Breast epithelium (tissue), 4 donors: ENCODE data around the gene ALDH1A3. TPM values are rescaled to one million over a fixed set of nuclear protein-coding genes. Genes with fewer than 3 reads are reported as not detected.
A peak's percentile ranks its signal among the peaks of the same experiment; 100 is the strongest.

Experiments used
- DNase-seq, 2 donors: peaks; one replicate each; pipeline ENCODE4 v3.0.0-alpha.2; 2019; ENCODE audit warnings: low spot score in 2 of 2
- H3K27ac ChIP-seq, 2 donors: fragments of 200-600 bp; sonication (generic) in 1 of 2; one replicate each; pipeline ENCODE4 v1.5.1; 2016 to 2019; ENCODE audit warnings: mild to moderate bottlenecking in 1 of 2
- H3K27me3 ChIP-seq, 2 donors: fragments of 200-600 bp; sonication (generic) in 1 of 2; one replicate each; pipeline versions ENCODE4 v1.5.1 to v1.6.0; 2017 to 2019; ENCODE audit warnings: control low read depth in 1 of 2, mild to moderate bottlenecking in 1 of 2
- H3K36me3 ChIP-seq: fragments of 200-600 bp; one replicate; pipeline ENCODE4 v1.5.1; 2019
- H3K4me1 ChIP-seq, 2 donors: fragments of 200-600 bp; sonication (generic); one replicate each; pipeline ENCODE4 v1.5.1; 2016 to 2019; ENCODE audit warnings: control low read depth in 1 of 2
- H3K4me3 ChIP-seq, 3 donors: fragments of 200-600 bp; sonication (generic); 1 replicate in 2 of 3; 2 replicates in 1 of 3; pipeline ENCODE4 v1.5.1; 2016 to 2019; ENCODE audit warnings: mild to moderate bottlenecking in 3 of 3, moderate library complexity in 2 of 3
- H3K9me3 ChIP-seq, 2 donors: fragments of 200-600 bp; sonication (generic) in 1 of 2; one replicate each; pipeline ENCODE4 v1.5.1; 2016 to 2019; ENCODE audit warnings: control low read depth in 1 of 2
- CTCF ChIP-seq, 3 donors: fragments of 450-650 bp; IDR thresholded peaks; one replicate each; pipeline ENCODE4 v1.5.1; 2016 to 2017; ENCODE audit warnings: antibody characterized with exemption in 3 of 3, mild to moderate bottlenecking in 3 of 3, moderate library complexity in 3 of 3
- POLR2A ChIP-seq: fragments of 450-650 bp; IDR thresholded peaks from one replicate; pipeline ENCODE4 v1.6.1; 2016; ENCODE audit warnings: antibody characterized with exemption, mild to moderate bottlenecking, moderate library complexity
- POLR2AphosphoS5 ChIP-seq, 3 donors: sonication (generic); formaldehyde crosslinking; IDR thresholded peaks; one replicate each; pipeline ENCODE4 v1.6.1; 2017; ENCODE audit warnings: antibody characterized with exemption in 3 of 3
- intact Hi-C: fragments of 100-400 bp; cut with DNase I; formaldehyde crosslinking; loops from one replicate; pipeline ENCODE4 v1.15.1; 2023; ENCODE audit warnings: low total_unique reads
- total RNA-seq, 3 donors: library from RNA; depleted of rRNA; stranded (reverse); fragments of >200 nt; gene quantifications; one replicate each; pipeline ENCODE4 v1.1.0, GENCODE V29; 2016

Gene ALDH1A3
- total RNA-seq, 3 donors from 2014 or later = 24.2 to 207 (median 44.9) TPM

- H3K9me3 ChIP-seq = no peaks in the 10 kb centered on the region
- no peaks in the 10 kb centered on the region for H3K36me3 ChIP-seq
- no peaks in the 10 kb centered on the region for H3K4me1 ChIP-seq
- no peak for DNase-seq
- TF ChIP-seq POLR2A = no peak
- no peak for TF ChIP-seq CTCF (IDR thresholded peaks at IDR 0.05)
- TF ChIP-seq POLR2AphosphoS5 (IDR thresholded peaks at IDR 0.05) = no peak
- H3K27me3 ChIP-seq = no peaks in the 10 kb centered on the region
- H3K4me3 ChIP-seq = no peak overlapping the region
- H3K27ac ChIP-seq = no peak overlapping the region
- intact Hi-C loops = no loop called here
These were observed 14.3 kb downstream of the ALDH1A3 start for GRCh38 chr15:100893964-100894295.

GRCh38 chr15:100895721-100896120, 16.1 kb downstream of the ALDH1A3 start:
- H3K9me3 ChIP-seq = no peaks in the 10 kb centered on the region
- peaks cover 0 to 5% of the 10 kb centered on the region in 2 donors for H3K4me1 ChIP-seq
- no peak overlapping the region for H3K27ac ChIP-seq
- DNase-seq = no peak
- no peaks in the 10 kb centered on the region for H3K36me3 ChIP-seq
- no peaks in the 10 kb centered on the region for H3K27me3 ChIP-seq
- H3K4me3 ChIP-seq = no peak overlapping the region
- intact Hi-C loops = no loop called here
- TF ChIP-seq CTCF (IDR thresholded peaks at IDR 0.05) (no peak), POLR2A (no peak), POLR2AphosphoS5 (IDR thresholded peaks at IDR 0.05) (no peak)

- TF ChIP-seq POLR2AphosphoS5 (IDR thresholded peaks at IDR 0.05) = no peak
- no peak for TF ChIP-seq CTCF (IDR thresholded peaks at IDR 0.05)
- no peak for TF ChIP-seq POLR2A
- no peaks in the 10 kb centered on the region for H3K27me3 ChIP-seq
- no peaks in the 10 kb centered on the region for H3K36me3 ChIP-seq
- H3K27ac ChIP-seq = peak overlapping the region; percentile 59 to 64
- H3K4me3 ChIP-seq = no peak overlapping the region
- DNase-seq = no peak
- peaks cover 10 to 15% of the 10 kb centered on the region in 2 donors for H3K4me1 ChIP-seq
- intact Hi-C loops = no loop called here
- no peaks in the 10 kb centered on the region for H3K9me3 ChIP-seq
These were observed 17.9 kb downstream of the ALDH1A3 start for GRCh38 chr15:100897221-100898151.

- intact Hi-C loops = no loop called here
- TF ChIP-seq POLR2A (no peak), CTCF (IDR thresholded peaks at IDR 0.05) (no peak), POLR2AphosphoS5 (IDR thresholded peaks at IDR 0.05) (no peak)
- DNase-seq = no peak
- H3K27ac ChIP-seq = peak overlapping the region; percentile 59 to 64
- peaks cover 10 to 19% of the 10 kb centered on the region in 2 donors for H3K4me1 ChIP-seq
- H3K4me3 ChIP-seq = no peak overlapping the region
- H3K27me3 ChIP-seq = no peaks in the 10 kb centered on the region
- H3K36me3 ChIP-seq = no peaks in the 10 kb centered on the region
- H3K9me3 ChIP-seq = no peaks in the 10 kb centered on the region
These were observed 18.5 kb downstream of the ALDH1A3 start for GRCh38 chr15:100898152-100898490.

- H3K9me3 ChIP-seq = no peaks in the 10 kb centered on the region
- H3K4me1 ChIP-seq = peaks cover 10 to 19% of the 10 kb centered on the region in 2 donors
- peak overlapping the region in 1 of 2 donors; percentile 95 for H3K27ac ChIP-seq
- no peak for DNase-seq
- TF ChIP-seq CTCF (IDR thresholded peaks at IDR 0.05) = no peak
- no peak for TF ChIP-seq POLR2AphosphoS5 (IDR thresholded peaks at IDR 0.05)
- no peak for TF ChIP-seq POLR2A
- no peaks in the 10 kb centered on the region for H3K36me3 ChIP-seq
- H3K27me3 ChIP-seq = no peaks in the 10 kb centered on the region
- intact Hi-C loops = no loop called here
- H3K4me3 ChIP-seq = no peak overlapping the region
These were observed 19.2 kb downstream of the ALDH1A3 start for GRCh38 chr15:100898661-100899462.
